Parathyroid adenoma (tissue), 2 donors: Measurements from ENCODE around the gene NAP1L1.

Experiments used
- H2AFZ ChIP-seq: fragments of 300-600 bp; sonication (generic); one replicate; pipeline ENCODE4 v1.7.0; 2017; ENCODE audit warnings: antibody characterized with exemption, mild to moderate bottlenecking
- H3K27ac ChIP-seq: fragments of 300-600 bp; sonication (generic); one replicate; pipeline ENCODE4 v1.7.0; 2017
- H3K27me3 ChIP-seq: fragments of 300-600 bp; sonication (generic); one replicate; pipeline ENCODE4 v1.7.0; 2017; ENCODE audit warnings: low read length; ENCODE audit not compliant: control insufficient read depth, insufficient read depth
- H3K36me3 ChIP-seq: fragments of 300-600 bp; sonication (generic); one replicate; pipeline ENCODE4 v1.7.0; 2017; ENCODE audit warnings: low read length; ENCODE audit not compliant: control insufficient read depth, insufficient read depth
- H3K4me1 ChIP-seq: fragments of 300-600 bp; sonication (generic); one replicate; pipeline ENCODE4 v1.7.0; 2017; ENCODE audit warnings: control low read depth
- H3K4me2 ChIP-seq: fragments of 300-600 bp; sonication (generic); one replicate; pipeline ENCODE4 v1.7.0; 2017; ENCODE audit warnings: low read length
- H3K4me3 ChIP-seq: fragments of 300-600 bp; sonication (generic); one replicate; pipeline ENCODE4 v1.7.0; 2017; ENCODE audit warnings: low read depth, low read length
- H3K79me2 ChIP-seq: fragments of 300-600 bp; sonication (generic); one replicate; pipeline ENCODE4 v1.7.0; 2017; ENCODE audit warnings: control low read depth
- H3K9ac ChIP-seq: fragments of 300-600 bp; sonication (generic); one replicate; pipeline ENCODE4 v1.7.0; 2017; ENCODE audit warnings: mild to moderate bottlenecking
- H3K9me3 ChIP-seq: fragments of 300-600 bp; sonication (generic); one replicate; pipeline ENCODE4 v1.7.0; 2017; ENCODE audit warnings: low read length; ENCODE audit not compliant: control insufficient read depth
- CTCF ChIP-seq: fragments of 300-600 bp; sonication (generic); IDR thresholded peaks from one replicate; pipeline ENCODE4 v1.7.0; 2017; ENCODE audit warnings: antibody characterized with exemption, mild to moderate bottlenecking
- donor health status: primary hyperparathyroidism.

The NAP1L1 gene

GRCh38 chr12:76047060-76047459 is 37.4 kb downstream of the NAP1L1 start:
- H3K27ac ChIP-seq = no peak overlapping the region
- no peak overlapping the region for H3K9ac ChIP-seq
- H3K36me3 ChIP-seq = no peaks in the 10 kb centered on the region
- H3K4me3 ChIP-seq = no peak overlapping the region
- H3K4me1 ChIP-seq = no peaks in the 10 kb centered on the region
- no peaks in the 10 kb centered on the region for H3K27me3 ChIP-seq
- no peak for TF ChIP-seq CTCF
- H3K79me2 ChIP-seq = no peaks in the 10 kb centered on the region
- no peaks in the 10 kb centered on the region for H3K9me3 ChIP-seq
- no peak overlapping the region for H3K4me2 ChIP-seq
- no peak overlapping the region for H2AFZ ChIP-seq

DNA sequence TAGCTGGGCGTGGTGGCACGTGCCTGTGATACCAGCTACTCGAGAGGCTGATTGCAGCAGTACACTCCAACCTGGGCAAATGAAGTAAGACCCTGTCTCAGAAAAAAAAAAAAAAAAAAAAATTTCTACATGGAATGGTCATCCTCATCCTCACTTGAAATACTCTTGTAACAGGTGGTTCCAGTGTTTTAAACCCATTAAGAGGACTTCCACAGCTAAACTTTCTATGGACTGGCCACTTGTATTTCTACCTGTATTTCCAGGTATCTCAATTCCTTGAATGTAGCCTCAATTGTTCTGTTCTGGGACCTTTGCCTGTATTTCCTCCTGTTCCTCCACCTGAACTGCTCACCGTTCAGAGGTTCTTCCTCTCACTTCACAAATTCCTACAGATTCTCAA is 41.1 kb downstream of the NAP1L1 start:
- Histone ChIP-seq H3K79me2 (no peaks in the 10 kb centered on the region), H3K36me3 (no peaks in the 10 kb centered on the region), H3K27ac (no peak overlapping the region), H3K4me1 (no peaks in the 10 kb centered on the region), H3K4me3 (no peak overlapping the region), H3K9me3 (no peaks in the 10 kb centered on the region), H3K4me2 (no peak overlapping the region), H3K27me3 (no peaks in the 10 kb centered on the region), H3K9ac (no peak overlapping the region), H2AFZ (no peak overlapping the region)
- no peak for TF ChIP-seq CTCF

- no peak overlapping the region for H2AFZ ChIP-seq
- no peaks in the 10 kb centered on the region for H3K79me2 ChIP-seq
- no peaks in the 10 kb centered on the region for H3K36me3 ChIP-seq
- no peak overlapping the region for H3K4me3 ChIP-seq
- H3K27ac ChIP-seq = no peak overlapping the region
- H3K4me1 ChIP-seq = no peaks in the 10 kb centered on the region
- H3K27me3 ChIP-seq = no peaks in the 10 kb centered on the region
- H3K9me3 ChIP-seq = no peaks in the 10 kb centered on the region
- H3K4me2 ChIP-seq = no peak overlapping the region
- H3K9ac ChIP-seq = no peak overlapping the region
- TF ChIP-seq CTCF = no peak
Measured at GRCh38 chr12:76042147-76042546, 42.3 kb downstream of the NAP1L1 start.

GRCh38 chr12:76041406-76041805 is 43.1 kb downstream of the NAP1L1 start:
- Histone ChIP-seq H3K4me3 (no peak overlapping the region), H3K79me2 (no peaks in the 10 kb centered on the region), H3K27me3 (no peaks in the 10 kb centered on the region), H3K4me2 (no peak overlapping the region), H3K9me3 (no peaks in the 10 kb centered on the region), H3K4me1 (no peaks in the 10 kb centered on the region), H3K27ac (no peak overlapping the region), H3K36me3 (no peaks in the 10 kb centered on the region), H3K9ac (no peak overlapping the region), H2AFZ (no peak overlapping the region)
- no peak for TF ChIP-seq CTCF

GRCh38 chr12:76040461-76040860 is 44.0 kb downstream of the NAP1L1 start:
- H3K4me2 ChIP-seq = no peak overlapping the region
- H3K36me3 ChIP-seq = no peaks in the 10 kb centered on the region
- H3K27ac ChIP-seq = no peak overlapping the region
- no peaks in the 10 kb centered on the region for H3K27me3 ChIP-seq
- no peak overlapping the region for H2AFZ ChIP-seq
- H3K9me3 ChIP-seq = no peaks in the 10 kb centered on the region
- H3K4me3 ChIP-seq = no peak overlapping the region
- H3K4me1 ChIP-seq = no peaks in the 10 kb centered on the region
- H3K9ac ChIP-seq = no peak overlapping the region
- no peaks in the 10 kb centered on the region for H3K79me2 ChIP-seq
- no peak for TF ChIP-seq CTCF
